ENCODE measurements around the gene PRAC1.
"Not testable (repeated sequence)": the region's sequence is repeated elsewhere in the genome, so short reads cannot be mapped to it uniquely, and the experiment has no call there.

The PRAC1 gene

DNA sequence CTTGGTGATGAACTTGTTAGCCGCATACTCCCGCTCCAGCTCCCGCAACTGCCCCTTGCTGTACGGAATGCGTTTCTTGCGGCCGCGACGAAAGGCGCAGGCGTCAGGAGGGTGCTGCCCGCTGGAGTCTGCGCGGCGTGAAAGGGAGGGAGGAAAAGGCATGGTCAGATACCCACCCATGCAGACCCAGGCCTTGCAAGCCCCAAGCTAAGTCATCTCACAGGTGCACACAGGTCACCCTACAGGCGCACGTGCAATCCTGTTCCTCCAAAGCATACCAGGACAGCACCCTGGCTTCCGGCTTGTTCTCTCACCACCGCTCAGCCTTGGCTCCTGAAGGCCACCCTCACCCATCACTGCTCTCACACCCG, 4.6 kb upstream of the PRAC1 start:
- no peak for DNase-seq (ENCODE audit: low read depth)

DNA sequence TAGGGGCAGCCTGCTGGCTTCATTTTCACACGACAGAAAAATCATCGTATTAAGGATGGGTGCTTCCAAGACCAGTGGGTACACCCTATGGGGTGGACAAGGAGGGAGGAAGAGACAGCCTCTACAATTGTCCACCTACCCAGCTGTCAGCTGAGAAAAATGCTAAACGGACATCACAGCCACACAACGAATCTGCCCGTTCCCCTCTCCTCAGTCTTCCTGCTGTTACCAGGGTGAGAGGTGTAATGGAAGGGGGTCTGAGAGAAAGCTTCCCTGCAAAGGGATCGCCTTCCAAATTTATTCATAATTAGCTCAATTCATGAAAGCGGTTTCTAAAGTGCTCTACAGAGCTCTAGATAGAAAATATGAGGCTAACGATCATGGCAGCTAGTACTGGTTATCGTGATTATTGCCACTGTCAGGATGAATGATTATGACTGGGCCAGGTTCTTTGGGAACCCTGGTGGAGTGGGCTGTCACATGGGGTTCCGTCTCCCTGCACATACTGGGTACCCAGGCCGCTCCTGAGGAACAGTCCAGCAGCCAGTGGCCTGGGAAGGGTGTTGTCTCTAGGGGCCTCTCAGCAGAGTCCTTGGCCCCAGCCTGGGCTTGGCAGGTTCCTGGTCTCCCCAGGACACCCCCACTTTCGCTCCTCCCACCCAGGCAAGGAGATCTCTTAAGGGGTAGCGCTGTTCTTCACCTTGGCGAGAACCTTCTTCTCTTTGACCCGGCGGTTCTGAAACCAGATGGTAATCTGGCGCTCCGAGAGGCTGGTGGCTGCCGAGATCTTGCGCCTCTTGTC, 4.0 kb upstream of the PRAC1 start:
- no peak for DNase-seq (ENCODE audit: low read depth)

DNA sequence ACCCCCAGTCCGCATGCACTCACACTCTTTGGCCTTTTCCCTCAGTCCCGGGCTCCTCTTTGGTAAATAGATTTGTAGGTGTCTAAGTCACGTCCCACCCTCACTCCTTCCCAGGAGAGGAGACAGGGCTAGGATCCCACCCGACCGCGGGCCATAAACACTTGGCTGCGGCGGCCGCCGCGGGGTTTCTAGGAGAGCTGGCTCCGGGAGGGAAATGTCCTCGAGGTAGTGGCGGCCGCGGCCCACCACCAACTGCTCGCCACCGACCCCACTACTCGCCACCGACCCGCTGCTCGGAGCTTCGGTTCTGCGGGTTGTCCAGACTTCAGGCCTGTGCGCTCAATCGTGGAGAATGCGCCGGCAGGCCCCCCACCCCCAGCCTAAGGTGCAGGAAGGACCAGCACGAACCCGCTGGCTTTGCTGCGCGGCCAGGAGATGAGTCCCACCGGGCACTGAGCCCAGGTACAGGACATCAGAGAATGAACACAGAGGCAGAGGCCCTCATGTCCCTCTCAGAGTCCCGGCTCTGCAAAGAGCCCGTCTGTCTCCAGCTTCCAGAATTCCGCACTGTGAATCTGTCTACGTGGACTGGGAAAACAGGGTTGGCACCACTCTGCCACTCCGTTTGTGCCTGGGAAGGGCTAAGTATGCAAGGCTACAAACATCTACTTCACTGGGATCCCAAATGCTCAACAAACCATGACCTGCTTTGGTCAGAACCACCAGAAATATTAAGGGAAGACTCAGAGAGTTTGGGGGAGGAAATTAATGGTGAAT, 3.2 kb upstream of the PRAC1 start:
- no peak for DNase-seq (ENCODE audit: low read depth)

DNA sequence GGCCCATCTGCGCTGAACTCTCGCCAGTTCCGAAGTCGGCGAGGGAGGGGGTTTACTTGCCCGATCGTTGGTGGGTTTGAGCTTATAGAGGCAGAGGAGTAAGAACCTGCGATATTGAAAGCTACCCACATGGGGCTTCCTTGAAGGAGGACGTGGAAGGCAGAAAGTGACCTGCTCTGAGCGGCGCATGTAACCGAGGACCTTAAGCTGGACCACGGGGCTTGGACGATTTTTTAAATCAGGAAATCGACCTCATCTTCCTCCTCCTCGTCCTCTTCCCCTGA, 2.6 kb upstream of the PRAC1 start:
- DNase-seq (ENCODE audit: low read depth), result no peak

DNA sequence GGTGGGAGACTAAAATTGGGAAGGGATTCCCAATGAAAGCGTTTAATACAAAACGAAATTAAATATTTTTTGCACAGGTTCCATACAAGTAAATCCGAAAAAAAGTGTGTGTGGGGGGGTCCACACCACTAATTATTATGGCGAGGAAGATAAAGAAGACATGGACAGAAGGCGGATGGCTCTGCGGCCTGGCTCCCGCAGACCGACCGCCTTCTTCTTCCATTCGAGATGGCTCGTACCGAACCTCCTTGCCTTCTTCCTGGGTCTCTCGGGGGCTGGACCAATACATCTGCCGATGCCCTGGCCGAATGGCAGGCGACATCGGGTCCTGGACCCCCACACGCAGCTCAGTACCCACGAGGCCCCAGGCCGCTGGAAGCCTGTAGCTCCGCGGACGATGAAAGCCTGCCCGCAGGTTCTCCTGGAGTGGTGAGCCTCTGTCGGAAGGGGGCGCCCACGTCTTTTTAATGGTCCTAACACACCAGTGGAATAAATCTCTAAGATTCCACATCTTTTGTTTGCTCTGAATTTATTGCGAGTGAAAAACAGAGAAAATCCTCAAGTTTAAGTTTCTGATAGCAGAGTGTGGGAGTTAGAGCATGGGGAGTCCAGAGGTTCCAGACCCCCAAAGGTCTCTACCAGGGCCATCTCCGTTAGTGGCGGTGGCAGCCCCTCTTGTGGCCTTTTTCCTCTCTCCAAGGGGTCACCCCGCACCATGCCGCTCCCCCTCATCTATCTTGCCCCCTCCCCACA, 2.1 kb upstream of the PRAC1 start:
- peak; percentile 60 for DNase-seq (ENCODE audit: low read depth)

- DNase-seq (ENCODE audit: low read depth), result no peak
Observed at GRCh38 chr17:48723423-48724250, 1.3 kb upstream of the PRAC1 start.

- DNase-seq (ENCODE audit: low read depth), result no peak
Observed at GRCh38 chr17:48722915-48723422, 651 bp upstream of the PRAC1 start, which contains the start of gene PRAC2. TSS of gene PRAC2 (plus strand) at chr17:48723185. CDS start at chr17:48724411, 1,226 bp downstream.

DNA sequence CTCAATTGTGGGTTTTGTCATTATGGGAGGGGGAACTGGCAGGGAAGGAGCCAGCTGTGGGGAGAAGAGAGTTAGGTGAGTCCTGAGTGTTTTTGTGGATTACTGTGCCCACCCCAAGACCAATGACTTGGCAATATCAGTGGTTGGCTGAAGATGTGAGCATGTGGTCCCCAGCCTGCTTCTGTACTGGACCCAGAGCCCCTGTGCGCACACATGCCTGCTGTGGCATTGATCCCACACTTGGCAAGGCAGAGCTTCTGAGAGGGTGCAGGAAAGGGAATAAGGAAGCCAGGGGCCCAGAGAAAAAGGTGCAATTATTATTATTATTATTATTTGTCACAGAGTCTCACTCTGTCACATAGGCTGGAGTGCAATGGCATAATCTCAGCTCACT, 1.3 kb downstream of the PRAC1 start:
- no peak for DNase-seq (ENCODE audit: low read depth)

DNA sequence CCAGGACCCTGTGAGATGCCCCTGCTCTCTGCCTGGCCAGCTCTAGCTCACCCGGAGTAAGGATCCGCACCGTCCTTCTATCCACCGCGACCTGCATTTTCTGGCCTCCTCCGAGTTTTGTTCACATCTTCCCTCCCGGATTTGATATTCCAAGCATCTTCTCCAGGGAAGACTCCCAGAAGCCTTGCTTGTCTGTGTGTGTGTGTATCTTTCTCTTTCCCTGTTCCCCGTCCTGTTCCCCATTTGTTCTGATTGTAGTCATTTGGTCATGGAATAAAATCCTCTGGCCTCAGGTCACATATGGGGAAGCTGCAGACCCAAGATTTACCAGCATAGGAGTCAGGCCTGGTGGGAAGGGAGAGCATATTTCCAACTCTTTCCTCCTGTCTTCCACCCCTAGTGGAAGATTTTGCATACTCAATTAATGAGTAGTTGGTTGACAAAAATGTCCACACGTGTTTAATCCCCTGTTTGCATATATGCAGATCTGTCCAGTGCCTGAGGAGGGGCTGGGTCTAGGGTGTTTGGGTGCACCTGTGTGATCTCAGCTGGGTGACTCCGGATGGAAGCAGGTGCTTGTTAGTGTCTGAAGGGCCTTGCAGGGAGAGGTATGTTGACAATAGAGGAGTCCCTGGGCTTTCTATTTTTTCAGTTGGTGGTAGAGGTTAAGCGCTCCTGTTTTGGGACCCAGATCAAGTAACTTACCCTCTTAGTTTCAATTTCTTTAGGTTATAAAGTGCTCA, 1.9 kb downstream of the PRAC1 start:
- DNase-seq (ENCODE audit: low read depth), result no peak

DNA sequence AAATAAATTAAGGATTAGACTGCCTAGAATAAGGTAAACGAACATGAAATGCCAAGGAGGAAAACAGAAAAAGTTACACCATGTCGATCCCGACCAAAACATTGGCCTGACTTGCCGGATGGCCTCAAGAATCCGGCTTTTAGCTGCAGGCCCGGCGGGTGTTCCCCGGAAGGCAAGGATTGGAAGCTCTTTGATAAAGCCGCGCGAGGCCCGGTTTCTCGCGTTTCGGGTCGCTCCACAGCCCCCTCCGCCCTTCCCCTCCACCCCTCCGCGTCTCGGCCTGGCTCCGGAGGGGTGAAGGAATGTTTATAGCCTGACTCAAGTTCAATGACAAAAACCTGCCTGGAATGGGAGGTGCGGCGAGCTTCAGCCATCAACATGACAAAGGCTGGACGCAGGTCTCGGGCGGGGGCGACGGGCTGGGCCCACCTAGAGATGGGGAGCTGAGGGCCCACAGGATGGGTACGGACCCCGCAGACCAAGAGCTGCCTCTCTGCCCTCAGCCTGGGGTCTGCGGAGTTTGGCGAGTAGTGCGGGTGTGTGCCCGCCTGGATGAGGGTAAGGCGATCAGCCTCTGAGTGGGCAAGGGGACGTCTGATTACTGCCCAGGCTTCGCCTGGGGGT, 2.6 kb downstream of the PRAC1 start:
- no peak for DNase-seq (ENCODE audit: low read depth)

DNA sequence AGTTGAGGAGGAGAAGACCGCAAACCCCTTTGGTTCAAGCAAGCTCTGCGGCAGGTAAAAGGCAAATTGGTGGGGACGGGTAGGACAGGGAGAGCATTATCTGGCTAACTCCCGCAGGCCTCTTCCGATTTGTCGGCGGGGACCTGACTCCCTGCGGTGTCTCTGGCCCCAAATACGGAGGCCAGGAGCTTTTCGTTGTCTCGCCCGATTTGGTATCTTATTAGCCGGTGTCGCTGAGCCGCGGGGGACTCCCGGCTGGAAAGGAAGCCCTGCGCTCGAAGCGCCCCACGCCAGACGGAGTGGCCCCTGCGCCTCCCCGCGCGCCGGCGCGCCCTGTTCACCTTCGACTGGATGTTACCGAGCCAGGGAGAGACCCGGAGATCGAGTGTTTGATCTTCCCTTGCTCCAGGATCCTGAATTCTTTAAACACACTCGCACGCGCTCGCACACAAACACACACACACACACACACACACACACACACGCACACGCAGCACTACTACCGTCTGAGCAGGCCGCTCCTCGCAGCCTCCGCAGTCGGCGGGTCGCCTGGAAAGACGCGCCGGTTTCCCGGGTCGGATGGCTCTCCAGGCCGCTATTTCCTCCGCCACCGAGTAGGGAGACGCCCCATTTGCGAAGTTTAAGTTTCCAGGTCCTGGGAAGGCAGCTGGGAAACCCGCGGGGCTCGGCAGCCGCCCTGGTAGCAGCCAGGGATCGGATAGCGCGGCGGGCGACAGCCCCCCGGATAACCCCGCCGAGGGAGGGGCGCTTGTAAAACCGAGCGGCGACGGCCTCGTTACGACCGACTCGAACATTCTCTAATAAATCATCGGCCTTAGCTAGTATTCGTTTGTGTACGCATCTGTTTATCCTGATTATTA, 3.3 kb downstream of the PRAC1 start:
- DNase-seq (ENCODE audit: low read depth), result no peak

- DNase-seq (ENCODE audit: low read depth), result no peak
Observed at GRCh38 chr17:48718227-48718760, 4.0 kb downstream of the PRAC1 start.

DNA sequence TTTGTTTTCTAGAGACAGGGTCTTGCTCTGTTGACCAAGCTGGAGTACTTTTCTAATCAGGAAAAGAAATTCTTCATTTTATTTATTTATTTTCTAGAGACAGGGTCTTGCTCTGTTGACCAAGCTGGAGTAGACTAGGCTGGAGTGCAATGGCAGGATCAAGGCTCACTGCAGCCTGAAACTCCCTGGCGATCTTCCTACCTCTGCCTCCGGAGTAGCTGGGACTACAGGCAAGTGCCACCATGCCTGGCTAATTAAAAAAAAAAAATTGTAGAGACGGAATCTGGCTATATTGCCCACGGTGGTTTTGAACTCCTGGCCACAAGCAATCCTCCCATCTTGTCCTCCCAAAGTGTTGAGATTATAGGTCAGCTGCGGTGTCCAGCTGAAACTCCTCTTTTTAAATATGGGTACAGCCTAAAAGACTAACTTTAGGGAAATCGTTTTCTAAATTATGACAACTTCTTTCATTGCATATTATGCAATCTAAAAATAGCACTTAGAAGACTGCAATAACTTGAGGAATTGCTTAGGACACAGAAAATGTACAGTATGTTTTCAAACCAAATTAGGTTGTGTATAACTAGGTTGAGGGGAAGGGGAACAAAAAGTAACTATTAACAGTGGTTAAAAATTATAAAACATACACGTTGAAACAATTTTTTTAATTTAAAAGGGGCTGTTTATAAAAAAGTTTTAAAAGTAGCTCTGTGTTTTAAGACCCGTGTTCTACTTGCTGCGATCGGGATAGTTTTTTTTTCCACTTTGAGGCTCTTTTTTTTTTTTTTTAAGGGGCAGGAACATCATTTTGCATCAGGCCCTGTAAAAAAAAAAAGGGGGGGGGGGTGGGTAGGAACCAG, 4.7 kb downstream of the PRAC1 start:
- no peak for DNase-seq (ENCODE audit: low read depth)

- DNase-seq (ENCODE audit: low read depth), result not testable (repeated sequence)
Observed at GRCh38 chr17:48716549-48716948, 5.8 kb downstream of the PRAC1 start.

DNA sequence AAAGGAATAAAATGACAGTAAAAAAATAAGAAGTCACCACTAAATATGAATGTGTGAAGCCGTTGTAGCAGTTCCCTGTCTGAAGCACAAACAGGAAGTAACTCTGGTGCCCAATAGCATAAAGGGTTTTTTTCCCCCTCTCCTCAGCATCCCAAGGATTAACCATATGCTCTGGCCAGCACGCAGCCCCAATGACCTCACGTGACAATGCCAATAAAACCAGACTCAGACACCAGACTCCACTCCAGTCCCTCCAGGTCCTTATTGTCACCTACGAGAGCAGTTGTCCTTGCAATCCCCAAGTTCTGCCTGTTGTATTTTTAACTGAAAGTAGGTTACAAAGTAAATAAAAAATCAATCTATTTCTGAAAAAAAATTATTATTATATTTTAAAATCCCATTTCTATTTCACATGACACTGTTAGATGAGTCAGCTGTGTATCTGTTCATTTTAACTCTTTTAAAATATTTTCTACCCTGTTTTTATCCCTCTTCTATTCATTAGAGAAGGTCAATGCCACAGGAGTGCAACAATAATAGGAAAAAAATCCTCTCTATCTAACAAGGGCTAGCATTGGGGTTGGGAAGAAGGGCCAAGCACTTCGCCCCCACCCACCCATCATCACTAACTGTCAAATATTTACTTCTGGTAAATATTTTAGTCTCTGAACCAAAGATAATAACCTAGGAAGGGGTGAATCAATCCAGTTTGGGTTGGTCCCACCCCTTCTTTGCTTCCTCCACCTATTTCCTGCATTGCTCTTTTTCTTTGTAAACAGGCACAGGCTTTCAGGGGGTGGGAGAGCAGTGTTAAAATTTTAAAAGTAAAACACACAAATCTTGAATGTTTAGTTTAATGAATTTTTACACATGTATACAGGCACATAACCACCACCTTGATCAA, 6.6 kb downstream of the PRAC1 start:
- DNase-seq (ENCODE audit: low read depth), result no peak

GRCh38 chr17:48711128-48711527, 11.2 kb downstream of the PRAC1 start:
- DNase-seq (ENCODE audit: low read depth), result no peak
